GM20000 (cell line): ENCODE results near the gene TLR3.
"Not testable (repeated sequence)": the region's sequence is repeated elsewhere in the genome, so short reads cannot be mapped to it uniquely, and the experiment has no call there.

Source experiments
- DNase-seq: peaks from one replicate; pipeline ENCODE4 v3.0.0; 2012; ENCODE audit warnings: low spot score
- CTCF ChIP-seq: IDR thresholded peaks from 2 replicates; pipeline ENCODE4 v1.5.1; 2012; ENCODE audit warnings: mild to moderate bottlenecking, control low read depth; ENCODE audit errors: extremely low read depth, missing control alignments

Gene TLR3

GRCh38 chr4:186033027-186033426 is 35.9 kb upstream of the TLR3 start:
- DNase-seq = no peak
- no peak for TF ChIP-seq CTCF

- DNase-seq = not testable (repeated sequence)
Measured at GRCh38 chr4:186034613-186035012, 34.3 kb upstream of the TLR3 start.

- no peak for DNase-seq
- no peak for TF ChIP-seq CTCF
Measured at GRCh38 chr4:186036976-186037581, 31.9 kb upstream of the TLR3 start.

GRCh38 chr4:186037692-186038658 is 31.0 kb upstream of the TLR3 start:
- peak; percentile 66 for DNase-seq
- TF ChIP-seq CTCF = peak; percentile 54

GRCh38 chr4:186039697-186040096 is 29.3 kb upstream of the TLR3 start:
- no peak for DNase-seq
- no peak for TF ChIP-seq CTCF

GRCh38 chr4:186040316-186040715 is 28.6 kb upstream of the TLR3 start:
- no peak for TF ChIP-seq CTCF
- DNase-seq = no peak

GRCh38 chr4:186047501-186047900 is 21.5 kb upstream of the TLR3 start:
- DNase-seq = not testable (repeated sequence)

- DNase-seq = not testable (repeated sequence)
Measured at GRCh38 chr4:186050135-186050534, 18.8 kb upstream of the TLR3 start.

- TF ChIP-seq CTCF = no peak
- DNase-seq = no peak
Measured at GRCh38 chr4:186051096-186051495, 17.9 kb upstream of the TLR3 start.
